Hepatocyte (in vitro differentiated cells): ENCODE data around the gene ROBO3. TPM values are rescaled to one million over a fixed set of nuclear protein-coding genes. Genes with fewer than 3 reads are reported as not detected.
A peak's percentile ranks its signal among the peaks of the same experiment; 100 is the strongest.

Experiments
- DNase-seq: peaks from one replicate; pipeline ENCODE4 v3.0.0-alpha.2; 2016; ENCODE audit warnings: low spot score
- H2AFZ ChIP-seq: fragments of 200-600 bp; sonication (generic); 2 replicates; pipeline ENCODE4 v1.6.0; 2016; ENCODE audit warnings: antibody characterized with exemption, mild to moderate bottlenecking
- H3K27ac ChIP-seq: fragments of 200-600 bp; sonication (generic); 2 replicates; pipeline ENCODE4 v1.5.1; 2016; ENCODE audit warnings: mild to moderate bottlenecking
- H3K27me3 ChIP-seq: fragments of 200-600 bp; sonication (generic); 2 replicates; pipeline ENCODE4 v1.6.1; 2016
- H3K36me3 ChIP-seq: fragments of 200-600 bp; sonication (generic); replicated peaks from 2 replicates; pipeline ENCODE4 v1.5.1; 2016; ENCODE audit warnings: low read depth; ENCODE audit not compliant: insufficient read depth
- H3K4me1 ChIP-seq: fragments of 200-600 bp; sonication (generic); 2 replicates; pipeline ENCODE4 v1.5.1; 2016; ENCODE audit warnings: mild to moderate bottlenecking, moderate library complexity; ENCODE audit not compliant: insufficient read depth
- H3K4me2 ChIP-seq: fragments of 200-600 bp; sonication (generic); 2 replicates; pipeline ENCODE4 v1.6.0; 2016
- H3K4me3 ChIP-seq: fragments of 200-600 bp; sonication (generic); 2 replicates; pipeline ENCODE4 v1.5.1; 2016; ENCODE audit warnings: mild to moderate bottlenecking
- H3K79me2 ChIP-seq: fragments of 200-600 bp; sonication (generic); 2 replicates; pipeline ENCODE4 v1.6.0; 2017; ENCODE audit warnings: mild to moderate bottlenecking
- H3K9me2 ChIP-seq: fragments of 200-600 bp; sonication (generic); replicated peaks from 2 replicates; pipeline ENCODE4 v1.6.0; 2017; ENCODE audit warnings: mild to moderate bottlenecking; ENCODE audit not compliant: insufficient read depth
- H3K9me3 ChIP-seq: fragments of 200-600 bp; sonication (generic); 2 replicates; pipeline ENCODE4 v1.5.1; 2016; ENCODE audit warnings: low read depth, mild to moderate bottlenecking
- H4K20me1 ChIP-seq: fragments of 200-600 bp; sonication (generic); 2 replicates; pipeline ENCODE4 v1.6.0; 2016; ENCODE audit warnings: mild to moderate bottlenecking; ENCODE audit not compliant: insufficient read depth, poor library complexity, severe bottlenecking
- CTCF ChIP-seq: fragments of 200-600 bp; sonication (generic); IDR thresholded peaks from 2 replicates; pipeline ENCODE4 v1.5.1; 2016; ENCODE audit warnings: antibody characterized with exemption, mild to moderate bottlenecking; ENCODE audit not compliant: poor library complexity
- EZH2 ChIP-seq: fragments of 200-600 bp; sonication (generic); IDR thresholded peaks from 2 replicates; pipeline ENCODE4 v1.6.1; 2016; ENCODE audit warnings: antibody characterized with exemption, mild to moderate bottlenecking, borderline replicate concordance
- EZH2phosphoT487 ChIP-seq: fragments of 200-600 bp; sonication (generic); IDR thresholded peaks from one replicate; pipeline ENCODE4 v1.6.1; 2018; ENCODE audit warnings: antibody characterized with exemption, mild to moderate bottlenecking, low read depth, moderate library complexity; ENCODE audit not compliant: unreplicated experiment, severe bottlenecking
- WGBS: methylation state at CpG from one replicate; pipeline ENCODE4 v1.1.6; 2016; ENCODE audit warnings: low lambda C conversion rate; ENCODE audit errors: missing lambda C conversion rate; 5-methylcytosine and 5-hydroxymethylcytosine counted together
- polyA plus RNA-seq: library from polyadenylated mRNA; unstranded; fragments of >200 nt; fragmentation: Nextera tagmentation; extraction: Ambion mirVana; gene quantifications from 2 replicates; pipeline ENCODE4 v1.2.1, GENCODE V29; 2016
- total RNA-seq: library from RNA; depleted of rRNA; stranded (reverse); fragments of >200 nt; gene quantifications from 2 replicates; pipeline ENCODE4 v1.2.3, GENCODE V29; 2014

Gene ROBO3
- total and polyA plus RNA-seq, 2 experiments from 2014 or later = 3.7 to 10.4 TPM

- WGBS = 92% methylated on average over 20 of the region's 20 CpGs
- no peaks in the 10 kb centered on the region for H3K9me2 ChIP-seq
- no peak overlapping the region for H3K27ac ChIP-seq
- no peak overlapping the region for H3K4me3 ChIP-seq
- DNase-seq = no peak
- no peak overlapping the region for H2AFZ ChIP-seq
- H3K4me2 ChIP-seq = no peak overlapping the region
- H3K27me3 ChIP-seq = peaks cover 11% of the 10 kb centered on the region
- TF ChIP-seq EZH2 (no peak), CTCF (no peak), EZH2phosphoT487 (no peak)
- H3K4me1 ChIP-seq = no peaks in the 10 kb centered on the region
- H3K79me2 ChIP-seq = no peaks in the 10 kb centered on the region
- H3K9me3 ChIP-seq = no peaks in the 10 kb centered on the region
- no peaks in the 10 kb centered on the region for H3K36me3 ChIP-seq
- H4K20me1 ChIP-seq = no peaks in the 10 kb centered on the region
Measured at GRCh38 chr11:124895471-124895971, 30.3 kb downstream of the ROBO3 start.

- no peak overlapping the region for H3K4me2 ChIP-seq
- H3K4me3 ChIP-seq = no peak overlapping the region
- no peaks in the 10 kb centered on the region for H4K20me1 ChIP-seq
- no peak overlapping the region for H2AFZ ChIP-seq
- no peak for TF ChIP-seq EZH2
- H3K79me2 ChIP-seq = no peaks in the 10 kb centered on the region
- no peak overlapping the region for H3K27ac ChIP-seq
- no peaks in the 10 kb centered on the region for H3K9me2 ChIP-seq
- no peaks in the 10 kb centered on the region for H3K4me1 ChIP-seq
- no peaks in the 10 kb centered on the region for H3K36me3 ChIP-seq
- H3K27me3 ChIP-seq = peaks cover 18% of the 10 kb centered on the region
- H3K9me3 ChIP-seq = no peaks in the 10 kb centered on the region
- no peak for DNase-seq
- 91% methylated on average over 13 of the region's 16 CpGs for WGBS
Measured at GRCh38 chr11:124896071-124896750, 31.0 kb downstream of the ROBO3 start.

- Histone ChIP-seq H3K4me1 (no peaks in the 10 kb centered on the region), H4K20me1 (no peaks in the 10 kb centered on the region), H2AFZ (no peak overlapping the region), H3K4me2 (no peak overlapping the region), H3K9me3 (no peaks in the 10 kb centered on the region), H3K4me3 (no peak overlapping the region), H3K36me3 (no peaks in the 10 kb centered on the region), H3K9me2 (no peaks in the 10 kb centered on the region), H3K27ac (no peak overlapping the region), H3K27me3 (peaks cover 25% of the 10 kb centered on the region), H3K79me2 (no peaks in the 10 kb centered on the region)
- 95% methylated on average over 8 of the region's 9 CpGs for WGBS
- no peak for DNase-seq
- TF ChIP-seq EZH2 (no peak), CTCF (no peak), EZH2phosphoT487 (no peak)
Measured at GRCh38 chr11:124896821-124897391, 31.7 kb downstream of the ROBO3 start.

GRCh38 chr11:124897674-124898262, 32.5 kb downstream of the ROBO3 start, which contains the start of gene ROBO4:
ROBO4 (minus strand) TSS chr11:124897865; CDS start chr11:124897795, 70 bp downstream.
- Histone ChIP-seq H3K27ac (peak within 1 kb of the TSS; percentile 71), H3K4me3 (no peak within 1 kb of the TSS), H3K36me3 (no peaks in the 10 kb centered on the region), H3K4me2 (no peak within 1 kb of the TSS), H3K79me2 (no peaks in the 10 kb centered on the region), H4K20me1 (no peaks in the 10 kb centered on the region), H3K4me1 (no peaks in the 10 kb centered on the region), H3K9me3 (no peaks in the 10 kb centered on the region), H3K27me3 (peaks cover 29% of the 10 kb centered on the region), H3K9me2 (no peaks in the 10 kb centered on the region), H2AFZ (peak within 1 kb of the TSS; percentile 58)
- WGBS = 73% methylated on average over 12 of the region's 12 CpGs
- no peak for DNase-seq
- TF ChIP-seq EZH2 = no peak
- TF ChIP-seq EZH2phosphoT487 = no peak
- TF ChIP-seq CTCF = no peak
